Osteoblast (primary cell): Measurements from ENCODE around the gene GPR52. TPM values are rescaled to one million over a fixed set of nuclear protein-coding genes. Genes with fewer than 3 reads are reported as not detected.

Experiments
- DNase-seq: peaks from one replicate; pipeline ENCODE4 v3.0.0; 2011; ENCODE audit warnings: low spot score, mixed read lengths; ENCODE audit not compliant: insufficient read length; ENCODE audit errors: missing footprints
- H2AFZ ChIP-seq: 2 replicates; pipeline ENCODE4 v1.6.0; 2011; ENCODE audit warnings: mild to moderate bottlenecking, low read length
- H3K27ac ChIP-seq: 2 replicates; pipeline ENCODE4 v1.5.1; 2011; ENCODE audit warnings: mild to moderate bottlenecking, low read depth, low read length, moderate library complexity
- H3K27me3 ChIP-seq: 2 replicates; pipeline ENCODE4 v1.6.0; 2012; ENCODE audit warnings: mild to moderate bottlenecking, control low read depth, inconsistent platforms, low read length, moderate library complexity; ENCODE audit not compliant: insufficient read depth
- H3K36me3 ChIP-seq: 2 replicates; pipeline ENCODE4 v1.5.1; 2011; ENCODE audit warnings: mild to moderate bottlenecking, low read length, control low read depth, moderate library complexity; ENCODE audit not compliant: insufficient read depth
- H3K4me1 ChIP-seq: 2 replicates; pipeline ENCODE4 v1.5.1; 2011; ENCODE audit warnings: mild to moderate bottlenecking, low read length, control low read depth, moderate library complexity; ENCODE audit not compliant: insufficient read depth
- H3K4me2 ChIP-seq: 2 replicates; pipeline ENCODE4 v1.6.0; 2011; ENCODE audit warnings: mild to moderate bottlenecking, low read length; ENCODE audit not compliant: insufficient read depth
- H3K4me3 ChIP-seq: fragments of 200-600 bp; sonication (generic); 3 replicates; pipeline ENCODE4 v1.5.1; 2012; ENCODE audit warnings: mild to moderate bottlenecking, low read length, inconsistent platforms; ENCODE audit not compliant: insufficient read depth
- H3K79me2 ChIP-seq: 2 replicates; pipeline ENCODE4 v1.6.0; 2012; ENCODE audit warnings: mild to moderate bottlenecking, low read length, control low read depth, inconsistent platforms; ENCODE audit not compliant: insufficient read depth
- H3K9me3 ChIP-seq: 2 replicates; pipeline ENCODE4 v1.5.1; 2011; ENCODE audit warnings: low read depth, low read length, control low read depth
- H4K20me1 ChIP-seq: 2 replicates; pipeline ENCODE4 v1.6.0; 2012; ENCODE audit warnings: mild to moderate bottlenecking, low read length, control low read depth; ENCODE audit not compliant: insufficient read depth
- total RNA-seq: library from RNA; depleted of rRNA; stranded (reverse); fragments of >200 nt; gene quantifications from 2 replicates; pipeline ENCODE4 v1.2.3, GENCODE V29; 2012
- TF ChIP-seq, protein P1 (sequence below): IDR thresholded peaks from 2 replicates; pipeline ENCODE4 v1.5.1; 2011; ENCODE audit warnings: mild to moderate bottlenecking, low read depth, low read length, moderate library complexity; ENCODE audit errors: extremely low read depth

GPR52 gene
- total RNA-seq, 1 donor, result 1.4 TPM

DNA sequence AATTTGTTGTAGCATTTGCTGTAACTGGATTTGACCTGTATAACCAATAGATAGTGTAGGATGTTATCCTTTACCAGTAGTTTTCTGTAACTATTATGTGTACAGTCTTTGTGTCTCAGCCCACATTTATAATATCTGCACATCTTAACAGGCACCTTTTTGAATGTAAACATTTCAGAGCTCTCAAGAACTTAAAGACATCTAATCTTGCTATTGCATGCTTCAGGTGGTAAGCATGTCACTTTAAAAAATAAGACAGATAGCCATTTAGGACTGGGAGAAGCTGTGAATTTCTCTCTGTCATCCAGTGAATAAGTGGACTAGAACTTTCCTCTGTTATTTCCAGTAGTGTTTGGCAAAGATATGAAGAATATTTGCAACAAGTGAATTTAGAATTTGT lies 22.6 kb upstream of the GPR52 start:
- Histone ChIP-seq H4K20me1 (no peaks in the 10 kb centered on the region), H3K4me1 (peaks cover 2% of the 10 kb centered on the region), H3K27me3 (no peaks in the 10 kb centered on the region), H3K9me3 (no peaks in the 10 kb centered on the region), H3K4me3 (no peak overlapping the region), H3K36me3 (no peaks in the 10 kb centered on the region), H3K4me2 (no peak overlapping the region), H3K79me2 (no peaks in the 10 kb centered on the region), H3K27ac (no peak overlapping the region), H2AFZ (no peak overlapping the region)
- DNase-seq, result no peak
- TF ChIP-seq, protein P1, sequence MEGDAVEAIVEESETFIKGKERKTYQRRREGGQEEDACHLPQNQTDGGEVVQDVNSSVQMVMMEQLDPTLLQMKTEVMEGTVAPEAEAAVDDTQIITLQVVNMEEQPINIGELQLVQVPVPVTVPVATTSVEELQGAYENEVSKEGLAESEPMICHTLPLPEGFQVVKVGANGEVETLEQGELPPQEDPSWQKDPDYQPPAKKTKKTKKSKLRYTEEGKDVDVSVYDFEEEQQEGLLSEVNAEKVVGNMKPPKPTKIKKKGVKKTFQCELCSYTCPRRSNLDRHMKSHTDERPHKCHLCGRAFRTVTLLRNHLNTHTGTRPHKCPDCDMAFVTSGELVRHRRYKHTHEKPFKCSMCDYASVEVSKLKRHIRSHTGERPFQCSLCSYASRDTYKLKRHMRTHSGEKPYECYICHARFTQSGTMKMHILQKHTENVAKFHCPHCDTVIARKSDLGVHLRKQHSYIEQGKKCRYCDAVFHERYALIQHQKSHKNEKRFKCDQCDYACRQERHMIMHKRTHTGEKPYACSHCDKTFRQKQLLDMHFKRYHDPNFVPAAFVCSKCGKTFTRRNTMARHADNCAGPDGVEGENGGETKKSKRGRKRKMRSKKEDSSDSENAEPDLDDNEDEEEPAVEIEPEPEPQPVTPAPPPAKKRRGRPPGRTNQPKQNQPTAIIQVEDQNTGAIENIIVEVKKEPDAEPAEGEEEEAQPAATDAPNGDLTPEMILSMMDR, result no peak

DNA sequence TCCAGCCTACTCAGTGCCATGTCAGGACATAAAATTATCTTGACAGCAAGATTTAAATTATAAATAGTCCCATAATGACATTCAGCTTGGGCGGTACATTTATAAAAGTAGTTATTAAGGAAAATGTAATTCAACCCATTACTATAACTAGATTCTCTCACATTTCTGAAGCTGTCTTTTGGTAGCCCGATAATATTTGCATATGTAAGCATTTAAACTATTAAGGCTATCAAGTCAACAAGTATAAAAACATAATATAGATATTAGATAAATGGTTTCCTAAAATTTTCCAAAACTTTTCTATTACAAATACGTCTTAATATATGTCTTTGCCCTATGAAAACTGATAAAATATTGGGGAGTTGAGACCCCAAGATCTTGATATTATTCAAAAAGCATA lies 21.6 kb upstream of the GPR52 start:
- Histone ChIP-seq H3K36me3 (no peaks in the 10 kb centered on the region), H3K27ac (no peak overlapping the region), H2AFZ (no peak overlapping the region), H3K4me2 (no peak overlapping the region), H3K9me3 (no peaks in the 10 kb centered on the region), H4K20me1 (no peaks in the 10 kb centered on the region), H3K27me3 (no peaks in the 10 kb centered on the region), H3K79me2 (no peaks in the 10 kb centered on the region), H3K4me3 (no peak overlapping the region), H3K4me1 (peaks cover 2% of the 10 kb centered on the region)
- TF ChIP-seq, protein P1, result no peak
- no peak for DNase-seq

DNA sequence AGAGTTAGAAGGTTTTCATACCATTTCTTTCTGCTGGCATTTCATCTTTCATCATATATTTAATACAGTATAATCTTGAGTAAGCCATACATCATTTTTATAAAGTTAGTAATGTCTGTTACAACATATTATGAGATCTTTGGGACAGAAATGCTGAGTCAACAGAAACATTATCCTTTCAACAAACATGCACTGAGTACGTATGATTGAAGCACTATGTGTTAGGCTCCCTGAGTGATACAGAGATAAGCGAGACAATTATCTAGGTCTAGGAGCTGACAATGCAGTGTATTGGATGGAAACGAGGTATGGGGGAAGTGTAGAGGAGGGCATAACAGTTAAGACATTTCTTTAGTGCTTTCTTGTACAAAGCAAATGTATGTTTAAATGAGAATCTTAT lies 19.7 kb upstream of the GPR52 start:
- Histone ChIP-seq H3K79me2 (no peaks in the 10 kb centered on the region), H3K27me3 (no peaks in the 10 kb centered on the region), H3K27ac (no peak overlapping the region), H3K4me1 (peaks cover 2% of the 10 kb centered on the region), H3K4me3 (no peak overlapping the region), H2AFZ (peak overlapping the region; percentile 18), H3K9me3 (no peaks in the 10 kb centered on the region), H3K36me3 (no peaks in the 10 kb centered on the region), H3K4me2 (no peak overlapping the region), H4K20me1 (no peaks in the 10 kb centered on the region)
- DNase-seq, result no peak
- TF ChIP-seq, protein P1, result no peak

DNA sequence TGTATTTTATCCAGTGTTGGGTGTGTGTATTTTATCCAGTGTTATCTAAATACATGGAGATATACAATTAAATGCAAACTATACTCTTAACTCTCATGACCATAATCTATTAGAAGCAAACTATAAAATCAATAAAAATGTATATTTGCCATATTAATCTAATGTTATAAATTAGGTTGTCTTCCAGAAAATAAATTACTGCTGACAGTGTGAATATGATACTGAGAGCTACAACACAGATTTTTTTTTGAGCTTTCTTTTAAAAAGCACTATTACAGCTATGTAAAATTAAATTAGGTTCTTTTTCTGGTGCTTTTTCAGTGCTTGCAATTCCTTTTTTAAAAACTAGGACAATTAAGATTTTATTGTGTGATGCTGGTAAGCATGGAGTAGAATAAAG lies 19.0 kb upstream of the GPR52 start:
- TF ChIP-seq, protein P1, result no peak
- Histone ChIP-seq H4K20me1 (no peaks in the 10 kb centered on the region), H3K36me3 (no peaks in the 10 kb centered on the region), H3K4me2 (no peak overlapping the region), H3K4me1 (peaks cover 4% of the 10 kb centered on the region), H3K4me3 (no peak overlapping the region), H2AFZ (no peak overlapping the region), H3K9me3 (no peaks in the 10 kb centered on the region), H3K27me3 (no peaks in the 10 kb centered on the region), H3K79me2 (no peaks in the 10 kb centered on the region), H3K27ac (no peak overlapping the region)
- DNase-seq, result peak; percentile 2
